Activated CD4-positive, alpha-beta T cell treated with anti-CD3 and anti-CD28 coated beads for 1 hour (primary cell): ENCODE measurements around the gene TPM4.
"Not testable (repeated sequence)": the region's sequence is repeated elsewhere in the genome, so short reads cannot be mapped to it uniquely, and the experiment has no call there.

Experiments used
- DNase-seq: peaks from one replicate; pipeline ENCODE4 v3.0.0-alpha.2; 2020

TPM4 gene

GRCh38 chr19:16099314-16099965 is 23.1 kb downstream of the TPM4 start:
- DNase-seq: not testable (repeated sequence)

GRCh38 chr19:16100524-16100923 is 24.2 kb downstream of the TPM4 start:
- DNase-seq: no peak

GRCh38 chr19:16104722-16105121 is 28.4 kb downstream of the TPM4 start:
- no peak for DNase-seq

GRCh38 chr19:16106121-16106520 is 29.8 kb downstream of the TPM4 start:
- DNase-seq: no peak

GRCh38 chr19:16111160-16111908 is 35.0 kb downstream of the TPM4 start, which contains the start of gene RAB8A:
TSS of gene RAB8A (plus strand) at chr19:16111889. CDS start at chr19:16111902, 13 bp downstream.
- DNase-seq: peak; percentile 100

GRCh38 chr19:16111909-16112752 is 35.8 kb downstream of the TPM4 start:
- no peak for DNase-seq

- no peak for DNase-seq
Observed at GRCh38 chr19:16112778-16113177, 36.5 kb downstream of the TPM4 start.

- no peak for DNase-seq
Observed at GRCh38 chr19:16113727-16114126, 37.4 kb downstream of the TPM4 start.

GRCh38 chr19:16115301-16116039 is 39.2 kb downstream of the TPM4 start:
- DNase-seq: no peak

- no peak for DNase-seq
Observed at GRCh38 chr19:16116067-16116466, 39.8 kb downstream of the TPM4 start.

- DNase-seq: no peak
Observed at GRCh38 chr19:16117594-16118033, 41.3 kb downstream of the TPM4 start.

GRCh38 chr19:16118489-16119033 is 42.3 kb downstream of the TPM4 start:
- no peak for DNase-seq

GRCh38 chr19:16119075-16119857 is 43.0 kb downstream of the TPM4 start:
- DNase-seq: not testable (repeated sequence)

GRCh38 chr19:16121141-16121540 is 44.8 kb downstream of the TPM4 start:
- DNase-seq: no peak

- DNase-seq: no peak
Observed at GRCh38 chr19:16121967-16122366, 45.7 kb downstream of the TPM4 start.

GRCh38 chr19:16124953-16125352 is 48.7 kb downstream of the TPM4 start:
- DNase-seq: no peak

GRCh38 chr19:16125737-16126495 is 49.6 kb downstream of the TPM4 start:
- no peak for DNase-seq

- no peak for DNase-seq
Observed at GRCh38 chr19:16127080-16127479, 50.8 kb downstream of the TPM4 start.

GRCh38 chr19:16127776-16128371 is 51.6 kb downstream of the TPM4 start:
- DNase-seq: no peak

- no peak for DNase-seq
Observed at GRCh38 chr19:16131648-16132047, 55.4 kb downstream of the TPM4 start.
